H9 (cell line): ENCODE results near the gene GUF1. TPM values are rescaled to one million over a fixed set of nuclear protein-coding genes. Genes with fewer than 3 reads are reported as not detected.

Experiments
- DNase-seq: peaks from one replicate; pipeline ENCODE4 v3.0.0-alpha.2; 2017
- H2AFZ ChIP-seq: one replicate; pipeline ENCODE4 v1.6.1; 2013; ENCODE audit warnings: mild to moderate bottlenecking, low read length, control low read depth, moderate library complexity
- H2AK5ac ChIP-seq: 2 replicates; pipeline ENCODE4 v1.6.1; 2013; ENCODE audit warnings: low read length, control low read depth, mixed read lengths; ENCODE audit not compliant: insufficient read length
- H2BK120ac ChIP-seq: one replicate; pipeline ENCODE4 v1.6.1; 2013; ENCODE audit warnings: low read depth, mild to moderate bottlenecking, low read length, control low read depth, inconsistent platforms; ENCODE audit not compliant: poor library complexity, severe bottlenecking
- H2BK12ac ChIP-seq: 2 replicates; pipeline ENCODE4 v1.6.1; 2013; ENCODE audit warnings: low read length, control low read depth, mixed read lengths, low read depth; ENCODE audit not compliant: insufficient read length
- H2BK15ac ChIP-seq: 2 replicates; pipeline ENCODE4 v1.6.1; 2013; ENCODE audit warnings: low read depth, low read length, control low read depth
- H2BK20ac ChIP-seq: one replicate; pipeline ENCODE4 v1.6.1; 2013; ENCODE audit warnings: low read depth, mild to moderate bottlenecking, low read length, control low read depth, inconsistent platforms; ENCODE audit not compliant: poor library complexity, severe bottlenecking
- H2BK5ac ChIP-seq: 2 replicates; pipeline ENCODE4 v1.6.1; 2013; ENCODE audit warnings: low read length, control low read depth, mixed read lengths; ENCODE audit not compliant: insufficient read length
- H3K14ac ChIP-seq: 2 replicates; pipeline ENCODE4 v1.6.1; 2013; ENCODE audit warnings: low read length, control low read depth; ENCODE audit not compliant: insufficient read depth
- H3K18ac ChIP-seq: 2 replicates; pipeline ENCODE4 v1.6.1; 2013; ENCODE audit warnings: low read depth, mild to moderate bottlenecking, mixed read lengths, low read length, control low read depth; ENCODE audit not compliant: insufficient read length
- H3K23ac ChIP-seq: 2 replicates; pipeline ENCODE4 v1.6.1; 2013; ENCODE audit warnings: low read length, control low read depth, mixed read lengths, low read depth; ENCODE audit not compliant: insufficient read length
- H3K23me2 ChIP-seq: 2 replicates; pipeline ENCODE4 v1.6.1; 2013; ENCODE audit warnings: low read depth, mild to moderate bottlenecking, mixed read lengths, low read length, control low read depth; ENCODE audit not compliant: insufficient read length, poor library complexity, severe bottlenecking
- H3K27ac ChIP-seq: 2 replicates; pipeline ENCODE4 v1.5.1; 2013; ENCODE audit warnings: low read length, control low read depth, mixed read lengths, low read depth; ENCODE audit not compliant: insufficient read length
- H3K27me3 ChIP-seq: 2 replicates; pipeline ENCODE4 v1.6.1; 2013; ENCODE audit warnings: low read length, control low read depth, inconsistent platforms; ENCODE audit not compliant: insufficient read depth
- H3K4ac ChIP-seq: 2 replicates; pipeline ENCODE4 v1.6.1; 2013; ENCODE audit warnings: low read depth, mild to moderate bottlenecking, control low read depth, inconsistent platforms, low read length, moderate library complexity
- H3K4me1 ChIP-seq: 2 replicates; pipeline ENCODE4 v1.6.1; 2013; ENCODE audit warnings: low read length, control low read depth, inconsistent platforms; ENCODE audit not compliant: insufficient read depth
- H3K4me2 ChIP-seq: 2 replicates; pipeline ENCODE4 v1.6.1; 2013; ENCODE audit warnings: low read length, control low read depth, mixed read lengths; ENCODE audit not compliant: insufficient read length, insufficient read depth
- H3K56ac ChIP-seq: 2 replicates; pipeline ENCODE4 v1.6.1; 2013; ENCODE audit warnings: low read depth, mild to moderate bottlenecking, mixed read lengths, low read length, control low read depth; ENCODE audit not compliant: insufficient read length
- H3K79me1 ChIP-seq: 2 replicates; pipeline ENCODE4 v1.6.1; 2013; ENCODE audit warnings: low read depth, mild to moderate bottlenecking, moderate library complexity, low read length, control low read depth, inconsistent platforms; ENCODE audit not compliant: insufficient read depth, poor library complexity, severe bottlenecking
- H3K79me2 ChIP-seq: 2 replicates; pipeline ENCODE4 v1.6.1; 2013; ENCODE audit warnings: low read length, control low read depth, inconsistent platforms; ENCODE audit not compliant: insufficient read depth
- H3K9ac ChIP-seq: 2 replicates; pipeline ENCODE4 v1.6.1; 2013; ENCODE audit warnings: low read length, control low read depth, mixed read lengths; ENCODE audit not compliant: insufficient read length; ENCODE audit errors: extremely low read depth
- H3K9me3 ChIP-seq: one replicate; pipeline ENCODE4 v1.6.1; 2013; ENCODE audit warnings: low read depth, low read length, inconsistent platforms; ENCODE audit not compliant: control insufficient read depth
- H3T11ph ChIP-seq: one replicate; pipeline ENCODE4 v1.6.1; 2013; ENCODE audit warnings: mild to moderate bottlenecking, low read length, control low read depth, inconsistent platforms
- H4K20me1 ChIP-seq: one replicate; pipeline ENCODE4 v1.6.1; 2013; ENCODE audit not compliant: control insufficient read depth, insufficient read length, insufficient read depth
- H4K5ac ChIP-seq: 2 replicates; pipeline ENCODE4 v1.6.1; 2013; ENCODE audit warnings: low read depth, mild to moderate bottlenecking, mixed read lengths, low read length, control low read depth; ENCODE audit not compliant: insufficient read length
- H4K8ac ChIP-seq: replicated peaks from 2 replicates; pipeline ENCODE4 v1.6.1; 2013; ENCODE audit warnings: low read length, control low read depth, mixed read lengths, low read depth; ENCODE audit not compliant: insufficient read length
- H4K91ac ChIP-seq: 2 replicates; pipeline ENCODE4 v1.6.1; 2013; ENCODE audit warnings: low read depth, mild to moderate bottlenecking, moderate library complexity, mixed read lengths, low read length, control low read depth; ENCODE audit not compliant: insufficient read length
- H3K27ac Mint-ChIP-seq, 3 experiments: 2 replicates in 2 of 3; 3 replicates in 1 of 3; pipeline ENCODE4 v1.8.0; 2020 to 2021; ENCODE audit warnings: mixed read lengths in 3 of 3, mild to moderate bottlenecking in 1 of 3, moderate library complexity in 1 of 3
- H3K27me3 Mint-ChIP-seq: 2 replicates; pipeline ENCODE4 v1.8.0; 2021; ENCODE audit warnings: low read depth, mild to moderate bottlenecking, moderate library complexity, mixed read lengths
- H3K36me3 Mint-ChIP-seq, 3 experiments: 2 replicates in 2 of 3; 3 replicates in 1 of 3; pipeline ENCODE4 v1.8.0; 2020 to 2021; ENCODE audit warnings: low read depth in 3 of 3, mixed read lengths in 3 of 3; ENCODE audit not compliant: insufficient read depth in 1 of 3
- H3K4me1 Mint-ChIP-seq, 2 experiments: 2 replicates each; pipeline ENCODE4 v1.8.0; 2020; ENCODE audit warnings: mixed read lengths in 2 of 2
- H3K4me3 Mint-ChIP-seq, 2 experiments: 2 replicates in 1 of 2; 3 replicates in 1 of 2; pipeline ENCODE4 v1.8.0; 2020 to 2021; ENCODE audit warnings: mild to moderate bottlenecking in 2 of 2, mixed read lengths in 2 of 2, moderate library complexity in 1 of 2
- H3K9me3 Mint-ChIP-seq, 2 experiments: 2 replicates in 1 of 2; 3 replicates in 1 of 2; pipeline ENCODE4 v1.8.0; 2020; ENCODE audit warnings: mild to moderate bottlenecking in 2 of 2, mixed read lengths in 2 of 2, moderate library complexity in 1 of 2
- CTCF ChIP-seq: fragments of 200-600 bp; sonication (generic); conservative IDR thresholded peaks from 3 replicates; pipeline ENCODE4 v1.8.0; 2021; ENCODE audit warnings: antibody characterized with exemption, mild to moderate bottlenecking
- WGBS: extraction: QIAGEN DNeasy Blood & Tissue Kit; methylation state at CpG from one replicate; pipeline ENCODE4 v1.1.7; 2013; ENCODE audit warnings: missing lambda C conversion rate, low lambda C conversion rate, mixed read lengths; ENCODE audit not compliant: insufficient read length; ENCODE audit errors: extremely low coverage; 5-methylcytosine and 5-hydroxymethylcytosine counted together
- total RNA-seq: library from RNA; stranded (reverse); gene quantifications from 2 replicates; pipeline ENCODE4 v1.2.1, GENCODE V29; 2021

The GUF1 gene
- total RNA-seq, 1 experiment from 2014 or later = 38.6 TPM

- Histone ChIP-seq H2AFZ (no peak overlapping the region), H3K4ac (no peak overlapping the region), H3K9me3 (peaks cover 14% of the 10 kb centered on the region), H3K27me3 (no peaks in the 10 kb centered on the region), H3K4me1 (no peaks in the 10 kb centered on the region), H4K91ac (no peak overlapping the region), H2BK5ac (no peak overlapping the region), H3K27ac (no peak overlapping the region), H3T11ph (no peak overlapping the region), H3K23ac (no peak overlapping the region), H3K23me2 (no peaks in the 10 kb centered on the region), H2BK12ac (no peak overlapping the region), H2AK5ac (no peak overlapping the region), H4K8ac (no peak overlapping the region), H2BK20ac (no peak overlapping the region), H3K56ac (no peak overlapping the region), H3K79me1 (no peaks in the 10 kb centered on the region), H3K9ac (no peak overlapping the region), H2BK15ac (no peak overlapping the region), H3K4me2 (no peak overlapping the region), H3K14ac (no peak overlapping the region), H4K5ac (no peak overlapping the region), H3K79me2 (no peaks in the 10 kb centered on the region), H3K18ac (no peak overlapping the region), H2BK120ac (no peak overlapping the region), H4K20me1 (no peaks in the 10 kb centered on the region)
- H3K9me3 Mint-ChIP-seq = peaks cover 21 to 23% of the 10 kb centered on the region in 2 experiments
- H3K4me1 Mint-ChIP-seq = no peaks in the 10 kb centered on the region
- no peak overlapping the region for H3K4me3 Mint-ChIP-seq
- peaks cover 5 to 20% (median 6%) of the 10 kb centered on the region in 3 experiments; a peak in 5 of 7 replicates for H3K36me3 Mint-ChIP-seq
- DNase-seq = no peak
- no peak for TF ChIP-seq CTCF
- no CpG with 5 or more reads among the region's 1 CpG for WGBS
- no peaks in the 10 kb centered on the region for H3K27me3 Mint-ChIP-seq
- no peak overlapping the region for H3K27ac Mint-ChIP-seq
Observed at GRCh38 chr4:44646151-44646550, 32.1 kb upstream of the GUF1 start.
